NAMALWA (cell line): ENCODE measurements around the gene PCDHA4.
"Not testable (repeated sequence)": the region's sequence is repeated elsewhere in the genome, so short reads cannot be mapped to it uniquely, and the experiment has no call there.

Experiments used
- DNase-seq: peaks from one replicate; pipeline ENCODE4 v3.0.0-alpha.2; 2015; ENCODE audit warnings: low spot score

The PCDHA4 gene

DNA sequence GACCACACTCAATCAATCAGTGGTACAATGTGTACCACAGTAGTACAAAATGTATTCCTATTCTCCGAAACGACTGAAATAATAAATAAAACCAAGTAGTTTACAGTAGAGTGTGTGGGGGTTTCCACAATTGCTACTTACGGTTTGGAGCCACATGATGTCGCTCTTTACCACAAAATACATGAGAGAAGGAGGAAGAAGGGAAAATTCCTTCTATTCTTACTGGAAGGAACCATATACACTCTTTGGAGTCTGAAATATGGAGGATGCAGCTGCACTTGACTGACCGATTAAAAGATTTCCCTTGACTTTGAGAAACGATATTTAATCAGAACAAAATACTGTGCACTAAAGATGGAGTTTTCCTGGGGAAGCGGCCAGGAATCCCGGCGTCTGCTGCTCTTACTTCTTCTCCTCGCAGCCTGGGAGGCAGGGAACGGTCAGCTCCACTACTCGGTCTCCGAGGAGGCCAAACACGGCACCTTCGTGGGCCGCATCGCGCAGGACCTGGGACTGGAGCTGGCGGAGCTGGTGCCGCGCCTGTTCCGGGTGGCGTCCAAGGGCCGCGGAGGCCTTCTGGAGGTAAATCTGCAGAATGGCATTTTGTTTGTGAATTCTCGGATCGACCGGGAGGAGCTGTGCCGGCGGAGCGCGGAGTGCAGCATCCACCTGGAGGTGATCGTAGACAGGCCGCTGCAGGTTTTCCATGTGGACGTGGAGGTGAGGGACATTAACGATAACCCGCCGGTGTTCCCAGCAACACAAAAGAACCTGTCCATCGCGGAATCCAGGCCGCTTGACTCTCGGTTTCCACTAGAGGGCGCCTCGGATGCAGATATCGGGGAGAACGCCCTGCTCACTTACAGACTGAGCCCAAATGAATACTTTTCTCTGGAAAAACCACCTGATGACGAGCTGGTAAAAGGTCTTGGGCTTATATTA is at the start of gene PCDHA4:
PCDHA4 (plus strand) TSS at position 235 of the 942 bp plus-strand sequence.
- DNase-seq, result peak; percentile 15

DNA sequence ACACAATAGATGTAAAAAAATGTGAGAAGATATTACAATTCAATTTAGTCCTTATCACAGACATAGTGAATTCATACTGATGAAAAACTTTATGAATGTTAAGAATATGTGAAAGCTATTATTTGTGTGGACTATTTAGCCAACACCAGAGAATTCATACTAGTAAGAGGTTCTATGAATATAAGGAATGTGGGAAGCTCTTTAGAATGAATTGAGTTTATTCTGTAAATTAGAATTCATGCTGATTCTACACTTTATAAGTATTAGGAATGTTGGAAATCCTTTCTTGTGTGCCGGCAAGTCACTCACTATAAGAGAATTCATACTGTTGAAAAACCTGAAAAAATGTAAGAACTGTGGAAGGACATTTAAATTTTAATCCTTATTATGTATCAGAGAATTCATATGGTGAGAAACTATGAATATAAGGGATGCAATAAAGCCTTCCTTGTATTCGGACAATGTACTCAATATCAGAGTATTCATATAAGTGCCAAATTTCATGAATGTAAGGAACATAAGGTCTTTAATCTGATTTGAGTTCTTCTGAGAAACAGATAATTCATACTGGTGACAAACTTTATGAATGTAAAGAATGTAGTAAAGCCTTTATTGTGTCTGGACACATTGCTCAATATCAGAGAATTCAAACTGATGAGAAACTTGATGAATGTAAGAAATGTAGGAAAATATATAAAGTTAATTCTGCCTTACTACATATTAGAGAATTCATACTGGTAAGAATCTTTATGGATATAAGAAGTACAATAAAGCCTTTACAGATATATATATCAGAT is 42.5 kb upstream of the PCDHA4 start:
- peak; percentile 8 for DNase-seq

DNA sequence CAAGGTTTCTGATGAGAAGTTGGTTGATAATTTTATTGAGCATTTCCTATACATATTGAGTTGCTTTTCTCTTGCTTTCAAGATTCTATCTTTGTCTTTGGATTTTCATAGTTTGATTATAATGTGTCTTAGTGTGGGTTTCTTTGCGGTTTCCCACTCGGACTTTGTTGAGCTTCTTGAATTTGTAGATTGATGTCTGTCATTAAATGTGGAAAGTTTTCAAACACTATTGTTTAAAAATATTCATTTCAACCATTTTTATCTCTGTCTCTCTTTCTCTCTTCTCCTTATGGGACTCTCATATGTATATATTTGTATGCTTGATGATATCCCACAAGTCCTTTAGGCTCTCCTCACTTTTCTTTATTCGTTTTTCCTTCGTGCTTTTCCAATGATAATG is 39.4 kb upstream of the PCDHA4 start:
- DNase-seq, result no peak

- no peak for DNase-seq
These were observed 26.4 kb upstream of the PCDHA4 start for GRCh38 chr5:140780512-140780911.

GRCh38 chr5:140785905-140786686 is 20.8 kb upstream of the PCDHA4 start, which contains the start of gene PCDHA1:
PCDHA1 (plus strand) TSS chr5:140786140.
- DNase-seq, result peak; percentile 37

GRCh38 chr5:140787422-140787821 is 19.4 kb upstream of the PCDHA4 start:
- DNase-seq, result not testable (repeated sequence)

- DNase-seq, result not testable (repeated sequence)
These were observed 18.9 kb upstream of the PCDHA4 start for GRCh38 chr5:140787849-140788504.

DNA sequence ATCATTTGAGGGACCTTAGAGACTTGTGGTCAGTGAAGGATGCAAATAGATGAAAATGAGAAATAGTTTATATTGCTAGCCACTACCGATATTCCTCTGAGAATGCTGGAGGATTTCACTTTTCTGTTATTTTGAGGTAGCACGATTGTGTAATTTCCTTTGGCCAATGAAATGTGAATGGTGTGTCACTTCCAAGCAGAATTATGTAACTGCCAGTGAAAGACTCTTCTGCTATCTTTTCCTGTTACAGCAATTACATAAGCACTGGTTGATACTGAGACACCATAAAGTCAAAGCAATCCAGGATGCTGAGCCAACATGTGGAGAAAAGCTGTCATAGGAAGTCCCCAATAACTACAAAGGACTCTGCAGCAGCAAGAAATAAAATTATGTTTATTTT is 15.8 kb upstream of the PCDHA4 start:
- no peak for DNase-seq

- DNase-seq, result peak; percentile 11
These were observed 12.1 kb upstream of the PCDHA4 start, which contains the start of gene PCDHA2 for GRCh38 chr5:140794595-140795258. PCDHA2 (plus strand) TSS chr5:140794852.

DNA sequence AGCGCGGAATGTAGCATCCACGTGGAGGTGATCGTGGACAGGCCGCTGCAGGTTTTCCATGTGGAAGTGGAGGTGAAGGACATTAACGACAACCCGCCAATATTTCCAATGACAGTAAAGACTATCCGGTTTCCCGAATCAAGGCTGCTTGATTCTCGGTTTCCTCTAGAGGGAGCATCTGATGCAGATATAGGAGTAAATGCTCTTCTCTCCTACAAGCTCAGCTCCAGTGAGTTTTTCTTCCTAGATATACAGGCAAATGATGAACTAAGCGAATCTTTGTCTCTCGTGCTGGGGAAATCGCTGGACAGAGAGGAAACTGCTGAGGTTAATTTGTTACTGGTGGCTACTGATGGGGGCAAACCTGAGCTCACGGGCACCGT is 11.6 kb upstream of the PCDHA4 start:
- peak; percentile 4 for DNase-seq

GRCh38 chr5:140796072-140796717 is 10.7 kb upstream of the PCDHA4 start:
- DNase-seq, result not testable (repeated sequence)

DNA sequence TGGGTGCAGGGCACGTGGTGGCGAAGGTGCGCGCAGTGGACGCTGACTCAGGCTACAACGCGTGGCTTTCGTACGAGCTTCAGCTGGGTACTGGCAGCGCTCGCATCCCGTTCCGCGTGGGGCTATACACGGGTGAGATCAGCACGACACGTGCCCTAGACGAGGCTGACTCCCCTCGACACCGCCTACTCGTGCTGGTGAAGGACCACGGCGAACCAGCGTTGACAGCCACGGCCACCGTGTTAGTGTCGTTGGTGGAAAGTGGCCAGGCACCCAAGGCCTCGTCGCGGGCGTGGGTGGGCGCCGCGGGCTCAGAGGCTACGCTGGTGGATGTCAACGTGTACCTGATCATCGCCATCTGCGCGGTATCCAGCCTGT is 10.2 kb upstream of the PCDHA4 start:
- no peak for DNase-seq

GRCh38 chr5:140800816-140801493 is 5.9 kb upstream of the PCDHA4 start, which contains the start of gene PCDHA3:
PCDHA3 (plus strand) TSS chr5:140801057.
- DNase-seq, result peak; percentile 5

DNA sequence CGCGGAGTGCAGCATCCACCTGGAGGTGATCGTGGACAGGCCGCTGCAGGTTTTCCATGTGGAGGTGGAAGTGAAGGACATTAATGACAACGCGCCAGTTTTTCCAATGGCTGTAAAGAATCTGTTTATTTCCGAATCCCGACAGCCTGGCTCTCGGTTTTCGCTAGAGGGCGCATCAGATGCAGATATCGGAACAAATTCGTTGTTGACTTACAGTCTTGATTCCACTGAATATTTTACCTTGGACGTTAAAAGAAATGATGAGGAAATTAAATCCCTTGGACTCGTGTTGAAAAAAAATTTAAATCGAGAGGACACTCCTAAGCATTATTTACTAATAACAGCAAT is 5.4 kb upstream of the PCDHA4 start:
- no peak for DNase-seq

- DNase-seq, result not testable (repeated sequence)
These were observed 4.5 kb upstream of the PCDHA4 start for GRCh38 chr5:140802381-140802780.

- DNase-seq, result no peak
These were observed 4.0 kb upstream of the PCDHA4 start for GRCh38 chr5:140802781-140803271.

DNA sequence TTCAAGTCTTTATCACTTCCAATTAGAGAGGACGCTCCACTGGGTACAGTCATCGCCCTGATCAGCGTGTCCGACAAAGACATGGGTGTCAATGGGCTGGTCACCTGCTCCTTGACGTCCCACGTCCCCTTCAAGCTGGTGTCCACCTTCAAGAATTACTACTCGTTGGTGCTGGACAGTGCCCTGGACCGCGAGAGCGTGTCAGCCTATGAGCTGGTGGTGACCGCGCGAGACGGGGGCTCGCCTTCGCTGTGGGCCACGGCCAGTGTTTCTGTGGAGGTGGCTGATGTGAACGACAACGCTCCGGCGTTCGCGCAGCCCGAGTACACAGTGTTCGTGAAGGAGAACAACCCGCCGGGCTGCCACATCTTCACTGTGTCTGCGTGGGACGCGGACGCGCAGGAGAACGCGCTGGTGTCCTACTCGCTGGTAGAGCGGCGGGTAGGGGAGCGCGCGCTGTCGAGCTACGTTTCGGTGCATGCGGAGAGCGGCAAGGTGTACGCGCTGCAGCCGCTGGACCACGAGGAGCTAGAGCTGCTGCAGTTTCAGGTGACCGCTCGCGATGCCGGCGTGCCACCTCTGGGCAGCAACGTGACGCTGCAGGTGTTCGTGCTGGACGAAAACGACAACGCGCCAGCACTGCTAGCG is 1.5 kb downstream of the PCDHA4 start:
- not testable (repeated sequence) for DNase-seq

- no peak for DNase-seq
These were observed 2.0 kb downstream of the PCDHA4 start for GRCh38 chr5:140808889-140809291.
